ENCODE results near the gene MRPL53. TPM values are rescaled to one million over a fixed set of nuclear protein-coding genes. Genes with fewer than 3 reads are reported as not detected.

Gene MRPL53
- total and polyA plus RNA-seq, 2 of the 13 experiments (the other 11 are each of a cell fraction or from before 2014, with no cell fraction given): 34.3 to 51.9 TPM

GRCh38 chr2:74499267-74499939 lies 26.9 kb upstream of the MRPL53 start, which contains the start of gene LBX2 (continued):
- TF ChIP-seq ZNF512B (CRISPR knock-in tag; IDR thresholded peaks at IDR 0.05; ENCODE audit: borderline replicate concordance): peak; percentile 75; the same call in 1 of the 2 replicates
- TF ChIP-seq JUNB (CRISPR knock-in tag; IDR thresholded peaks at IDR 0.05; ENCODE audit: borderline replicate concordance): no peak
- TF ChIP-seq ZMYM4 (CRISPR knock-in tag; IDR thresholded peaks at IDR 0.05): peak; percentile 5; the same call in 1 of the 2 replicates
- no peak for TF ChIP-seq NFRKB (IDR thresholded peaks at IDR 0.05)
- no peak for TF ChIP-seq TRAFD1 (CRISPR knock-in tag; IDR thresholded peaks at IDR 0.05; ENCODE audit: borderline replicate concordance)
- TF ChIP-seq NRL (CRISPR knock-in tag; IDR thresholded peaks at IDR 0.05; ENCODE audit: borderline replicate concordance): no peak
- TF ChIP-seq REL (CRISPR knock-in tag; conservative IDR thresholded peaks at IDR 0.05): 0 out of 2 replicates have a peak, but pooled peaks have one; percentile 62
- no peak for TF ChIP-seq ATM (IDR thresholded peaks at IDR 0.05; ENCODE audit: borderline replicate concordance)
- no peak for TF ChIP-seq ADNP (CRISPR knock-in tag; IDR thresholded peaks at IDR 0.05)
- TF ChIP-seq RCOR2 (CRISPR knock-in tag; IDR thresholded peaks at IDR 0.05): no peak
- TF ChIP-seq ZBTB20 (CRISPR knock-in tag; IDR thresholded peaks at IDR 0.05; ENCODE audit: borderline replicate concordance, low read depth): 0 out of 2 replicates have a peak, but pooled peaks have one; percentile 44
- TF ChIP-seq KDM5B (CRISPR knock-in tag; IDR thresholded peaks at IDR 0.05; ENCODE audit: borderline replicate concordance): 0 out of 2 replicates have a peak, but pooled peaks have one; percentile 21
- 0 out of 2 replicates have a peak, but pooled peaks have one; percentile 69 for TF ChIP-seq GZF1 (CRISPR knock-in tag; IDR thresholded peaks at IDR 0.05)
- peak; percentile 62; the same call in 1 of the 2 replicates for TF ChIP-seq ZSCAN31 (CRISPR knock-in tag; IDR thresholded peaks at IDR 0.05; ENCODE audit: low read depth)
- TF ChIP-seq RBFOX2 (IDR thresholded peaks at IDR 0.05; ENCODE audit: low read depth, low read length): peak; percentile 74
- TF ChIP-seq SOX6 (IDR thresholded peaks at IDR 0.05): no peak
- TF ChIP-seq SOX6 (CRISPR knock-in tag; IDR thresholded peaks at IDR 0.05): peak; percentile 24; the same call in 1 of the 2 replicates
- no peak for TF ChIP-seq ZBTB10 (CRISPR knock-in tag; IDR thresholded peaks at IDR 0.05; ENCODE audit: borderline replicate concordance)
- TF ChIP-seq, protein P1, sequence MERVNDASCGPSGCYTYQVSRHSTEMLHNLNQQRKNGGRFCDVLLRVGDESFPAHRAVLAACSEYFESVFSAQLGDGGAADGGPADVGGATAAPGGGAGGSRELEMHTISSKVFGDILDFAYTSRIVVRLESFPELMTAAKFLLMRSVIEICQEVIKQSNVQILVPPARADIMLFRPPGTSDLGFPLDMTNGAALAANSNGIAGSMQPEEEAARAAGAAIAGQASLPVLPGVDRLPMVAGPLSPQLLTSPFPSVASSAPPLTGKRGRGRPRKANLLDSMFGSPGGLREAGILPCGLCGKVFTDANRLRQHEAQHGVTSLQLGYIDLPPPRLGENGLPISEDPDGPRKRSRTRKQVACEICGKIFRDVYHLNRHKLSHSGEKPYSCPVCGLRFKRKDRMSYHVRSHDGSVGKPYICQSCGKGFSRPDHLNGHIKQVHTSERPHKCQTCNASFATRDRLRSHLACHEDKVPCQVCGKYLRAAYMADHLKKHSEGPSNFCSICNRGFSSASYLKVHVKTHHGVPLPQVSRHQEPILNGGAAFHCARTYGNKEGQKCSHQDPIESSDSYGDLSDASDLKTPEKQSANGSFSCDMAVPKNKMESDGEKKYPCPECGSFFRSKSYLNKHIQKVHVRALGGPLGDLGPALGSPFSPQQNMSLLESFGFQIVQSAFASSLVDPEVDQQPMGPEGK (CRISPR knock-in tag; IDR thresholded peaks at IDR 0.05): peak; percentile 84

Measured in HepG2 (cell line).